ENCODE data around the gene TEKT3.

The TEKT3 gene

DNA sequence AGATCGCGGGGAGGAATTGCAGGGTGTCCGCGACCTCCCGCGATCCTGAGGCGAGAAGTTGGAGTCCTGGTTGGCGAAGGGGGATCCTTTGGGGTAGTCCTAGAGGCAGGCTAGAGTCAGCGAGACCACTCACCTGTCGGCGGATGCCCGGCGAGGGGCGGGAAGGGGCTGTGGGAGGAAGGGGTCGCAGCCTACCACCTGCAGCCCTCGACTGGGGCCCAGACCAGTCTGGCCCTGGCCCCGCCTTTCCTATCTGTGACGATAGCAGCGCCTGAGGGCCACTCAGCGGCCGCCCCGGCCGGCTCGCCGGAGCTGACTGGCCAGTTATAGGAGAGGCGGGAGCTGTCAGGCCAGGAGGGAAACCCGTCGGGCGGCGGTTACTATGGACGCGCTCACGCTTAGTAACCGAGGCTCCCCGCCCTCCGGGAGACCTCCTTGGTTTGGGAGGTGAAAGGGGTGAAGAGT is at the start of gene TEKT3:
TEKT3 (minus strand) TSS at position 213 of the 465 bp plus-strand sequence. CDS start 10,012 bp downstream, outside the sequence.
- DNase-seq (ENCODE audit: low read depth in 2 of 2) = no peak

DNA sequence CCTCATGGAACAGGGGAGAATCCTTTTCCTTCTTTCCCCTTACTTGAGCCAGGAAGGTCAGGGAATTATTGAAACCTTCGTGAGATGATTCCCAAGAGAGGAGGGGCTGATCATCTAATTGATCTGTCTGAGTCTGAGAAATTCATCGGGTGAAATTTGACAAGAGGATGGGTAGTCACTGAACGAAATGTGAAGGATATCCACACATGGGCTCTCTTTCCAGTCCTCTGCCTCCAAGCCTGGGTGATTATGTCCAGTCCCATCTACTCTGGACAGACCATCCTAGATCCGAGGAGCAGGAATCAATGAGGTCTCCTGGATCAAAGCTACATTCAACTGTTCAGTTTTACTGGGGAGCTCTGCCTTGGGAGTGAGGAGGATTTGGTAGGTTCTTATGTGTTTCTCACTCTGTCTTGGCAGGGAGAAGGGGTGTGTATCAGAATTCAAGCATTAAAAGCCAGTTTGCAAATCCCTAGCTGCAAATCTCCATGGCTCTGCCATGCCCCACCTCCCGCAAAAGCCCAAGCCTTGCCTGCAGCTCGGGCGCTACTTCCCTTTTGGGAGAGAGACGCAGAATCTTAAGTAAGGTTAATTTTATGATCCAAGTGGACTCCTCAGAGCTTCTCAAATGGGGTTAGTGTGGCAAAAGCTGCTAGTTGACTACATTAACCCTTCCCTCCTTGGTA is 47.1 kb upstream of the TEKT3 start:
- no peak for DNase-seq (ENCODE audit: low read depth in 2 of 2)

DNA sequence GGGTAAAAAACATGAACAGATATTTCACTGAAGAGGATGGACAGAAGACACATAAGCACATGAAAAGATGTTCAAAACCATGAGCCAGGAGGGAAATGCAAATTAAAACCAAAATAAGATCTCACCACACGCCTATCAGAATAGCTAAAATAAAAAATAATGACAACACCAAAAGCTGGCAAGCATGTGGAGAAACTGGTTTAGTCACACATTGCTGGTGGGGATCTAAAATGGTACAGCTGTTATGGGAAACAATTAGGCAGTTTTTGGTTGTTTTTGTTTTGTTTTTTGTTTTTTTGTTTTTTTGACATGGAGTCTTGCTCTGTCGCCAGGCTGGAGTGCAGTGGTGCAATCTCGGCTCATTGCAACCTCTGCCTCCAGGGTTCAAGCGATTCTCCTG is 44.7 kb upstream of the TEKT3 start:
- no peak for DNase-seq (ENCODE audit: low read depth in 2 of 2)

DNA sequence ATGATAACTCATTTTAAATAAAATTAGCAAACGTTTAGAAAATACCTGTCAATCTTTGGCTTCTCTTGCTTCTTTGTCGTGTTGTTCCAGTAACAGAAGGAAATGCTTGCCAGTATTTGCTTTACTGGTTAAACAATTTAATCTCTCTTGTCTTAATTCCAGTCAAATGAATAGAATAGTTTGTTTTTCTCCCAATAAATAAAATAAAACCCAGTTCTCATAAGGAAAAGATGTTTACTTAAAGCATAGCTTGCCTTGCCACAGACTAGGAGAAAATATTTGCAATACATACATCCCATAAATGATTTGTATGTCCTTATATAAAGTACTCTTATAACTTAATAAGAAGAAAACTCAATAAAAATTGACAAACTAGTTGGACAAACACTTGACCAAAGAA is 43.9 kb upstream of the TEKT3 start:
- DNase-seq (ENCODE audit: low read depth in 2 of 2) = no peak

DNA sequence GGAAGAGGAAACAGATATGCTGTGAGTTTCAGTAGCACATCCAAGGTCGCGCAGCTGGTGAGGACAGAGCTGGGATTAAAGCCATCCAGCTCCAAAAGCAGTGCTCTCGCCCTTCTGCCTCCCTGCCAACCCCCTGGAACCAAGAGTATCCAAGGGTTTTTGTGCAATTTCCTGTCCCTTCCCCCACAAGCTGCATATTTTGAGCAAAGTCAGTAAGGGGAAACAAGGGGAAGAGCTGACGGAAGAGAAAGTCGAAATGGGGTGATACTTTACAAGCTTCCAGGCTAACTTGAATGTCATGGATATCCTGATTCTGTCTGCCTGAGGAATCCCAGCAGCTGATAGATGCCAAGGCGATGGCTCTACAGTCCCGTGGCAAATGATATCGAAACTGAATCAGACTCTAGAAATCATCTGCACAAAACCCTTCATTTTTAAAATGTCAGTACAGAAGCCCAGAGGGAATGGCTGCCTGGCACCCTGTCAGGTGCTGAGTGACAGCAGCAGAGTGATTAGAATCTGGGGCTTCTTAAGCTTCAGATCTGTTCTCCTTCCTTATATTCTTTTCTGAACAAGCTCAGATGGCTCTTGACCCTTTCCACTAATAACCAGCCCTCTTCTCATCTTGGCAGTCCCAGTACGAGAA is 42.9 kb upstream of the TEKT3 start:
- no peak for DNase-seq (ENCODE audit: low read depth in 2 of 2)

DNA sequence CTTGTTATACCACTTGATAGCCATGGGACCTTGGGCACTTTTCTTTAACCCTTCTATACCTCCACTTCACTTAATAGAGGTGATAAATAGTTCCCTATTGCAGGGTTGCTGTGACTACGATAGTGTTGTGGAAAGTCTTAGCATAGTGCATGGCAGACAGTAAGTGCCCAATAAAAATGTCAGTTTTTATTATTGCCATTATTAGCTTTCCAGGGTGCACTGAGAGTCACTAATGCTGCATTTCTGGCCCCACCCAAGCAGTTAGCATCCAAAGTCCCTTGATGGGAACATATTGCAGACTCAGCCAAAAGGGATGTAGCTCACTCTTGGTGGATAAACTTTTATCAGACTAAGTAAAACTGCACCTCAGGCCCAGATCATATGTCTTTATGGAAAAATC is 41.5 kb upstream of the TEKT3 start:
- DNase-seq (ENCODE audit: low read depth in 2 of 2) = no peak

DNA sequence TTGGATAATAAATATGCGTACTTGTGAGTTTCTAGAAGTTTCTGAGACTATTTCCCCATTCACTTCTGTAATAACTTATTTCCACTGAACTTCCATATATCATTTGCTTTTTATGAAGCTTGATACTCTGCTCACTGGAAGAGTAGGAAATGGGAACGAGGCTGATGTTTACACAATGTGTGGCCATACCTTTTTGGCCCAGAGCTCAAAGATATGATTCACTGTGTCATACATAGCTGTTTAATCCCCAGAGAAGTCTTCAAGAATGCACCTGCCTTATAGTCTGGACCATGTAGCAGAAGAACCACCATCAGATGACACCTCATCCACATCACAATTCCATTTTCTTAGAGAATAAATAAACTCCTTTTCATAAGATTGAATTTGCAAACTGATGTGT is 40.3 kb upstream of the TEKT3 start:
- DNase-seq (ENCODE audit: low read depth in 2 of 2) = no peak

DNA sequence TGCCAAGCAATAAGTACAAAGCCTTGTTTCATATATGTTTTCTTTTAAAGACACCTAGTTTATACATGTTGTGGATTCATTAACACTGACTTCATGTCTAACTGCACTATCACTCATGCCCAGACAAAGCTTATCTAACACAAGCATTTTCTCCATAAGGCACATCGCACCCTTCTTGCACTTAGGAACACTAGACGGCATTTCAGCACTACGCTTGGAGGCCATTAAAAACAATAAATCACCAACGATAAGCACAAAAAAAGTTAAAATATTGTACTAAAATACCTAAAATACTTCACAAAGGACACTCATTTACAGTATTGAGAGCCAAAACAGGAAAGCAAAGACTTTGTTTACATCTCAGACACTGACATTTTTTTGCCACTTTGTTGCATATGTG is 39.0 kb upstream of the TEKT3 start:
- no peak for DNase-seq (ENCODE audit: low read depth in 2 of 2)

DNA sequence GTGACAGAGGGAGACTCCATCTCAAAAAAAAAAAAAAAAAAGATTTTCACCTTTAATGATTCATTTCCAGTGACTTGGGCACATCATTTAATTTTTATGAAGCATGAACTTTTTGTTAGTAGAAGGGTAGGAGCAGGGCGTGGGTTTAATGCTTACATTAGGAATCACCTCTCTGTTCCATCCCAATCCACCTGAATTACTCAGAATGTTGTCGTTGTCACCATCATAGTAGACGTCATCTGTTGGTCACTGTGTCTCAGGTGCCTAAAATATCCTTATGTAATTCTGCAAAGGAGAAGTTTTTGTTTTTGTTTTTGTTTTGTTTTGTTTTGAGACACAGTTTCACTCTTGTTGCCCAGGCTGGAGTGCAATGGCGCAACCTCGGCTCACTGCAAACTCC is 38.3 kb upstream of the TEKT3 start:
- no peak for DNase-seq (ENCODE audit: low read depth in 2 of 2)

DNA sequence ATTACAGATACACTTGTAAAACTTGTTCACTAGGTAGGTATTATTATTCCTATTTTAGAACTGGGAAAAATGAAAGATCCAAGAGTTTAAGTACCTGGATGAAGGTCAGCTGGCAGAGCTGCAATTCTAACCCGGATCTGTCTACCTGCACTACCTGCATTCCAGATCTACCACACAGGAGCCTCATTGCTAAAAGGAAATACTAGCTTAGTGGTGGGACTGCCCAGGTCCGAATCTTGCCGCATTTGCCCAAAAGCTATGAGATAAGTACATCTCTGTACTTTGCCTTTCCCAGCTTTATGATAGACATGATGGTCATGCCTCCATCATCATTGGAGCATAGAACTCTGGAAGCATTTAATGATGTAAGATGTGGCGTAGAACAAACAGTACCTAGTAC is 36.8 kb upstream of the TEKT3 start:
- no peak for DNase-seq (ENCODE audit: low read depth in 2 of 2)

DNA sequence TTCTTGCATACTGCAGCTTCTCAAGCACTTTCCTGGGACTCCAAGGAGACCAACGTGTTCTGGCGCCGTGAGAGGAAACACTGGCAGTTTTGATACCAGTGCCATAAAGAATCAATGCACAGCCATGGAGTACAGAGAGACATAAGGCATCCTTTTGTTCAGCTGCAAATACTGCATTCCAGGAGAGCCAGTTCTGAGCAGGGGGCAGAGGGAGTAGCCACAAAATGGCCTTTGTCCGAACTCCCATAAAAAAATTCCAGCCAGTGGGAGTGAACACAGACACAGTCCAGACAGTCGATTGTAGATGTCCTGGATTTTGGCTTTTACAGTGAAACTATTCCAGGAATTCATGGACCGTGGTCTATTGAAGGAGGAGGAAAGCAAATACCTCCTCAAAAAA is 36.2 kb upstream of the TEKT3 start:
- DNase-seq (ENCODE audit: low read depth in 2 of 2) = no peak

DNA sequence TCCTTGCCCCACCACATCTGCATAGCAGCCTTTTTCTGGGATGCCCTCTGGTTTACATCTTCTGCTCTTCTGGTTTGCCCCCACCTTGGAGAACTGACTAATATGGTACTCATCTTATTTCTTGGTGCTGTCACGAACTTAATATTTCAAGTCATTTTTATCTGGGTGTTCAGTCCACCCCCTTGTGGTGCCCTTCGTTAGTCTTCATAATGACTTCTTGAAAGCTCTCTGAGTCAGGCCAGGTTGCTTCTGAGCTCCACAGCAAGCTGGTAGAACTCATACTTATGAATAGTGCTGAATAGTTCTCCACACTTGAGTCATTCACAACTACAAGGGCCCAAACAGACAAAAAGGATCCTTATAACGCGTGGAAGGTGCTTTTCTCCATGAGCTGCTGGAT is 35.8 kb upstream of the TEKT3 start:
- no peak for DNase-seq (ENCODE audit: low read depth in 2 of 2)

DNA sequence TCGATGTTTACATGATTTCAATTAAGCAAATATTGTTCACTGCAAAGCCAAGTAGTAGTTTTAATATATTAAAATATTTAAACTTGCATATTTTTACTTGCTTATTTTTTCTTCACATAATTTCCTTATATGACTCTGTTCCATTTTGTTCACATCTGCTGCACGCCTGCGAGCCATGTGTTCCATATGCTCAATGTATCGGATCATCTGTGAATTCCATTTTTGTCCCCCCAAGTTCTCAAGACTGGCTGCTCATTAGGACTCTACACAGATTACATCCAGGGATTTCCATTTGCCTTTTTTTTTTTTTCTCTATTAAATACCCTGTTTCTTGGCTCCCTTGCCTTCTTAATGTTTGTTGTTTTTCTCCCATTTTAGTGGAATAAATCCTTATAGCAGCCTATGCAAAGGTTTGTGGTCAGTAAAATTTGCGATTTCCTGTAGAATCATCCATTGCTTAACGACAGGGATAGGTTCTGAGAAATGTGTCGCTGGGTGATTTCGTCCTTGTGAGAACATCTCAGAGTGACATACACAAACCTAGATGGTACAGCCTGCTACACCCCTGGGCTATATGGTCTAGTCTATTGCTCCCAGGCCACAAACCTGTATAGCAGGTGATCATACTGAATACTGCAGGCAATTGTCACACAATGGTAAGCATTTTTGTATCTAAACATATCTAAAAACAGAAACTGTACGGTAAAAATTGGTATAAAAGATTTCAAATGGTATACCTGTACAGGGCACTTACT is 30.2 kb upstream of the TEKT3 start:
- no peak for DNase-seq (ENCODE audit: low read depth in 2 of 2)

DNA sequence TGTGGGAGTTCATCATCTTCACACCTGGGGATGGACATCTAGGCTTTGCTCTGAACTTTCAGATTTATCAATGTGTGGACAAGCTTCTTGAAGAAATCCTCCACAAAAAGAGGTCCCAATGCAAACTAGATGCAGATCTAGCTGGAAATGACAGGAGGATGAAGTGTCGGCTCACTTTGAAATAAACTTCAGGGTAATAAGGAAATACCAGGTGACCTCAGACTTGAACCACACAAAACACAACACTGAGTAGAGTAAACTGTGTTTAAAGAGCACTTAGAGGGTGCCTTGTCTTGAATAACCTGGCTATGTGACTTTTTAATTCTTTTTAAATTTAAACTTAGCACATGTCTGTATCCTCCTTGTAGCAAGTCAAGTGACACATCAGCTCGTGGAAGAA is 27.2 kb upstream of the TEKT3 start:
- no peak for DNase-seq (ENCODE audit: low read depth in 2 of 2)

DNA sequence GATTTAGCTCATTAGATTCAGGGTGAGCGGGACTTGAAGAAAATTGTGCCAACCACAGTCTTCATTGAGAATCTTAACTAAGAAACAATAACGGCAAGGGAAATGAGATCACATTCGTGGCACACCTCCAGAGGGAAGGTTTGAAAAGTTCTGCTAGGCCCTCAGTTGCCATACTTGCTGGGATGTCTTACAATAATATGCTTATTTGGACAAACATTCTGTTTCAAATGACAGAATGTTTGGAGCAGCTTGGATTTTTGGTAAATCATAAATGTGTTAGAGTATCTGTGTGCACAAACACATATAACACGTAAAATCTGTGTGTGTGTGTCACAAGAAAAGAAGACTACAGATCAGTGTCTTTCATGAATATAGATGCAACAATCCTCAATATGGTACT is 24.6 kb upstream of the TEKT3 start:
- no peak for DNase-seq (ENCODE audit: low read depth in 2 of 2)

DNA sequence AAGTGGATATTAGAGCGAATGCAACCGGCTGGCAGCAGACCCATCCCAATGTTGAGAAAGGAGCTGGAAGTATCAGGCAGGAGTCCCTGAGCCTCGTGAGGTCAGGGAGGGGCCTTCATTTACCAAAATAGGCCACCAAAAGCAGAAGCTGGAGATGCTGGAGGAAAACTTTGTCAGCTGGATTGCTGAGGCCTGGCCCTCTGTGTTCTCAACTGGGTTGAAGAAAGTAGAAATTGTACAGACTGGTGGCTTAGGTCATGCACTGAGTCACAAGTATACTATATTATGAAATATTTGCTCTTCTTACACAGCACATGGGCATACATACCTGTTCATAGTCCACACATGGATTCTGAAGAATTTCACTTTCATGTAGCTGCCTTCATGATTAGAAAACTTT is 23.2 kb upstream of the TEKT3 start:
- no peak for DNase-seq (ENCODE audit: low read depth in 2 of 2)

DNA sequence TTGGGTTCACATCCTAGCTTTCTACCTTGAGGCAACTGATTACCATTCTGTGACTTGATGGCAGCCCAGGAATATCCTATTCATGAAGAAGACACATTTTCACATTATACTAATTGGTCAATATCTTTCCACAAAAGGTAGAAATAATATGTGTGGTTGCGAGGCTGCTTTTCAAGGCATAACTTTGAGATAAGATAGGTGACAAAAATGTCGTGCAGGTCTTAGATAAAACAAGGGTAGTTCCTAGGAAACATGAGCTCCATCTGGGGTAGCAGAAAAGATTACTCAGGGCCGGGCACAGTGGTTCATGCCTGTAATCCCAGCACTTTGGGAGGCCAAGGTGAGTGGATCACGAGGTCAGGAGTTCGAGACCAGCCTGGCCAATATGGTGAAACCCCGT is 22.3 kb upstream of the TEKT3 start:
- no peak for DNase-seq (ENCODE audit: low read depth in 2 of 2)

DNA sequence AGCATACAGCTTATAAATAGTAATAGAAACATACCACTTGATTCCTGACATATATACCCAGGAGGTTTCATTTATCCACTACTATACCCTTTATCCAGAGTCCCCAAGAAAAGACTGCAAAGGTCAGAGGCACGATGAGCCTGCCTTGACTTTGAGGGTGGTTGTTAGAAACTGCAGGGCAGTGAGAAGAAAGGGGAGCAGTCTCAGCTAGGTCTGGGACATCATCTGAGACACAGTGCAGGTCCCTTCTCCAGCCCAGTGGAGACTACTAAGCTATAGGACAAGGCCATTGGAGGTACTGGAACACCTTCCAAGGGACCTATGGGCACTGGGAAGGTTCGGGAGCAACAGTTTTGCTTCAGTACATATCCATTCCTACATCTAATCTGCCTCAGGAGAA is 20.2 kb upstream of the TEKT3 start:
- no peak for DNase-seq (ENCODE audit: low read depth in 2 of 2)

DNA sequence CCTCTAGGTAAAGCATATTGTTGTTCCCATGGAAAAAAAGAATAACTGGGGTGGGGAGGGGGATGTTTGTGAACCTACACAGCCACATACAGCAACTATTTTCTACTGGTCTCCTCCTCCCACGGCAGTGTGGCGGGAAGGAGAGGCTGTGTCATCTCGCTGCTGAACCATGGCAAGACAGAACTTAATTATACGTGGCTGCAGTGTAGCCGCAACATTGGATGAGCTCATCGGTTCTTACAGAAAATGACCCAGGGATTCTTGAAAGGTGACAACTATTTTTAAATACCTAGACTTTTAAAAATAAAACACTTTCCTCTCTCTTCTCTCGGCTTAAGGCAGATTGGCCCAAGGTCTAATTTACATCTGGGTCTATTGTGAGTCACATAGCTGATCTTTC is 19.8 kb upstream of the TEKT3 start:
- DNase-seq (ENCODE audit: low read depth in 2 of 2) = no peak

DNA sequence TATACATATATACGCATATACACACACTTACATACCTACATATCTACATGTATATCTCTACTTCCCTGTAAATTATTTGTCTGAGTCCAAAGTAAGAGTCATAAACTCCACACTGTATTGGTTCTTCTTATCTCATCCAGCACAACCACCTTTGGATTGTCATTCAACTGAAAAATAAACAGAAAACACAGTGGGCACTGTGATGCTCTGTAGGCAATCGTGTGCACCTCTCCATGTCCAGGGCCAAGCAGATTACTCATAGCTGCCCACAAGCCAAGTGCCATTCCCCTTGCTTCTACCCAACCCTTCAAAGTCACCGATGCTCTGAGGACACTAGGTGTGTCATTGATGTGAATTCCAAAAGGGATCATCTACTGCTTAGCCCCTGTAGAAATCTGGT is 12.9 kb upstream of the TEKT3 start:
- DNase-seq (ENCODE audit: low read depth in 2 of 2) = no peak

DNA sequence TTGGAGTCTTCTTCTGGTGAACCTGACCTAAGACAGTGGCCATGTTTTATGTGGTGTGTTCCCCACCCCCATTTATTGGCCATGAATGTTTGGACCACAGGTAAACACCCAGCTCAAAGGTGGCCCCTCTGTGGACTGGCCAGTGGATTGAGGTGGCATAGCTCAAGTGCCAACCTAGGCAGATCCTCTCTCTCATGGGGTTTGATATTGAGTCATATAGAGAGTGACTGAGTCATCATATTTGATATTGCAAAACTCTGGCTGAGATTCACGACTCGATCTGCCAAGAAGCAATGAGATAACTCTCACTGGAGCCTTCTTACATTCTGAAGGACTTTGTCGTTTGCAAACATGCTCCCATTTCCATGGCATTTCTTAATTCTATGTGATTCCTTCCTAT is 10.5 kb upstream of the TEKT3 start:
- DNase-seq (ENCODE audit: low read depth in 2 of 2) = no peak

DNA sequence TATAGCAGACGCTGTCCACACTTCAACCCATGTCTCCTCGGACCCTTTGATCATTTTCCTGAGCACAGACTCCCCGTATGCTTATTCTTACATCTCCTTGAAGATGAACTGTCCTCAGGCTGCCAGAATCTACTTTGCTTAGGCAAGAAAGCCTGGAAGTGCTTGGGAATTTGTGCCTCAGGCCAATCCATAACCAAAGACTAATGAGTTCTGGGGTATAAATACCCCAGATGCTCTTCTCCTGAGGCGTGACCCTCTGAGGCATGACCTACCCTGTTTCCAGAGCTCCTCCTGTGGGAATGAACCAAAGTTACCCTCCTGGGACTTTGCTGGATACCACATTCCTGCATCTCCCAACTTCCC is 10.1 kb upstream of the TEKT3 start:
- DNase-seq (ENCODE audit: low read depth in 2 of 2) = no peak

DNA sequence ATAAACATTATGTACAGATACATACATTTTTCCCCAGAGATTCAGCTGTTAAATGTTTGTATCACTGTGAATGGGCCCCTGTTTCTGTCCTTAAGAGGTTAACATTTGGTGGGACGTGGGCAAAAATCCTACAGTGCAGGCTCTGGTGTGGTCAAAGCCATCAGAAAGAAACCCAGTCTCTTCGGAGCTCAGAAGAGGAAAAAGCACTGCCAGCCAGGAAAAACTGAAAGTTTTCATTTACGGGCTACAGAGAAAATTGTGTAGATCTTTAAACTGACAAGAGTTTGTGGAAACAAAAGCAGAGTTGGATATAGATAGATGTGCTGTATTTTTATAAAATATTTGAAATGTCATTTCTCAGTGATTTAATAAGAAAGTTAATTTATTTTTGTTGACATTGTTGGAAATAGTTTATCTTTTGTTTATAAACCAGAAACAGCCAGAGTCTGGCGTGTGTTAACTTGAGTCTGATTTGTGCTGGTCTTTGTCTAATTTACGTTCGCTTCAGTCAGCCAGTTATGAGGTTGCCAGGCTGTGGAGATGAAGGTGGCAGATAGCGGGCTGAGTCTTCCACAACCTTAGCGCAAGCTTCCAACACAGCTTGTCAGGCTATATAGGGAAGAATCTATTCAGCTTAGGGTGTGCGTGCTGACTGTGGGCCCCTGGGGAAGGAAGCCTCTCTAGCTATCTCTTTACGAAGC is 9.5 kb upstream of the TEKT3 start:
- no peak for DNase-seq (ENCODE audit: low read depth in 2 of 2)

Data from stimulated activated CD8-positive, alpha-beta memory T cell treated with anti-CD3 and anti-CD28 coated beads, Interleukin-7, amount 100 ng/mL, for 1 hour (primary cell).